Lower lobe of right lung (tissue), 2 donors: Measurements from ENCODE around the gene AATK. TPM values are rescaled to one million over a fixed set of nuclear protein-coding genes. Genes with fewer than 3 reads are reported as not detected.
A peak's percentile ranks its signal among the peaks of the same experiment; 100 is the strongest.

Source experiments
- ATAC-seq, 2 donors: fragments of 200-7000 bp; cut with Tn5 transposase; one replicate each; pipeline ENCODE4 v1.9.1; 2020 to 2022; ENCODE audit warnings: mild to moderate bottlenecking in 2 of 2, moderate library complexity in 2 of 2
- DNase-seq: peaks from one replicate; pipeline ENCODE4 v3.0.0-alpha.2; 2020
- H3K27ac ChIP-seq: fragments of 200-600 bp; one replicate; pipeline ENCODE4 v1.8.0; 2022
- H3K27me3 ChIP-seq: fragments of 200-600 bp; one replicate; pipeline ENCODE4 v1.8.0; 2022; ENCODE audit warnings: low read depth
- H3K36me3 ChIP-seq: fragments of 200-600 bp; one replicate; pipeline ENCODE4 v1.8.0; 2022; ENCODE audit warnings: mild to moderate bottlenecking
- H3K4me1 ChIP-seq: fragments of 200-600 bp; one replicate; pipeline ENCODE4 v1.8.0; 2022
- H3K4me3 ChIP-seq: fragments of 200-600 bp; one replicate; pipeline ENCODE4 v1.8.0; 2022; ENCODE audit warnings: mild to moderate bottlenecking
- H3K9me3 ChIP-seq: fragments of 200-600 bp; one replicate; pipeline ENCODE4 v1.8.0; 2022
- CTCF ChIP-seq: fragments of 200-600 bp; IDR thresholded peaks from one replicate; pipeline ENCODE4 v1.8.0; 2022; ENCODE audit warnings: antibody characterized with exemption, mild to moderate bottlenecking
- intact Hi-C: fragments of 100-400 bp; cut with DNase I; formaldehyde crosslinking; loops from one replicate; pipeline ENCODE4 v1.11.0; 2022
- total RNA-seq: library from RNA; stranded (reverse); fragmentation: NEBNext Ultra II Directional; extraction: Animal tissue kit (Norgen Biotek cat#: 25700); gene quantifications from one replicate; pipeline ENCODE4 v1.2.1, GENCODE V29; 2021
- donor health status: DM: no; HTN: yes; CAD: no; lungs with severe emphysema.

The AATK gene
- total RNA-seq, 1 donor from 2014 or later = 64.0 TPM

GRCh38 chr17:81160306-81160705 lies 5.7 kb downstream of the AATK start:
- intact Hi-C loops = no loop called here
- Histone ChIP-seq H3K27me3 (peaks cover 18% of the 10 kb centered on the region), H3K9me3 (no peaks in the 10 kb centered on the region), H3K36me3 (no peaks in the 10 kb centered on the region), H3K27ac (peak overlapping the region; percentile 78), H3K4me1 (peaks cover 15% of the 10 kb centered on the region), H3K4me3 (peak overlapping the region; percentile 55)
- peak; percentile 85 for DNase-seq
- ATAC-seq = peak; percentile 47 to 51
- no peak for TF ChIP-seq CTCF

- Histone ChIP-seq H3K27ac (peak overlapping the region; percentile 78), H3K27me3 (peaks cover 13% of the 10 kb centered on the region), H3K36me3 (no peaks in the 10 kb centered on the region), H3K9me3 (no peaks in the 10 kb centered on the region), H3K4me3 (peak overlapping the region; percentile 55), H3K4me1 (peaks cover 15% of the 10 kb centered on the region)
- intact Hi-C loops = no loop called here
- DNase-seq (no peak), ATAC-seq (peak; percentile 5 to 11)
- no peak for TF ChIP-seq CTCF
Observed at GRCh38 chr17:81159611-81160265, 6.3 kb downstream of the AATK start.

GRCh38 chr17:81158688-81159590 lies 7.1 kb downstream of the AATK start:
- ATAC-seq (no peak), DNase-seq (no peak)
- Histone ChIP-seq H3K9me3 (no peaks in the 10 kb centered on the region), H3K4me3 (peak overlapping the region; percentile 55), H3K36me3 (no peaks in the 10 kb centered on the region), H3K27me3 (peaks cover 9% of the 10 kb centered on the region), H3K4me1 (peaks cover 15% of the 10 kb centered on the region), H3K27ac (peak overlapping the region; percentile 78)
- intact Hi-C loops = no loop called here
- TF ChIP-seq CTCF = no peak

GRCh38 chr17:81157848-81158687 lies 8.0 kb downstream of the AATK start:
- no peak overlapping the region for H3K27ac ChIP-seq
- TF ChIP-seq CTCF = no peak
- intact Hi-C loops = no loop called here

More at GRCh38 chr17:81157848-81158687, 8.0 kb downstream of the AATK start:
- H3K9me3 ChIP-seq = no peaks in the 10 kb centered on the region
- DNase-seq (no peak), ATAC-seq (no peak)
- peaks cover 15% of the 10 kb centered on the region for H3K4me1 ChIP-seq
- no peaks in the 10 kb centered on the region for H3K36me3 ChIP-seq
- peaks cover 9% of the 10 kb centered on the region for H3K27me3 ChIP-seq
- H3K4me3 ChIP-seq = no peak overlapping the region
